ENCODE measurements around the gene CYP4F3.

DNA sequence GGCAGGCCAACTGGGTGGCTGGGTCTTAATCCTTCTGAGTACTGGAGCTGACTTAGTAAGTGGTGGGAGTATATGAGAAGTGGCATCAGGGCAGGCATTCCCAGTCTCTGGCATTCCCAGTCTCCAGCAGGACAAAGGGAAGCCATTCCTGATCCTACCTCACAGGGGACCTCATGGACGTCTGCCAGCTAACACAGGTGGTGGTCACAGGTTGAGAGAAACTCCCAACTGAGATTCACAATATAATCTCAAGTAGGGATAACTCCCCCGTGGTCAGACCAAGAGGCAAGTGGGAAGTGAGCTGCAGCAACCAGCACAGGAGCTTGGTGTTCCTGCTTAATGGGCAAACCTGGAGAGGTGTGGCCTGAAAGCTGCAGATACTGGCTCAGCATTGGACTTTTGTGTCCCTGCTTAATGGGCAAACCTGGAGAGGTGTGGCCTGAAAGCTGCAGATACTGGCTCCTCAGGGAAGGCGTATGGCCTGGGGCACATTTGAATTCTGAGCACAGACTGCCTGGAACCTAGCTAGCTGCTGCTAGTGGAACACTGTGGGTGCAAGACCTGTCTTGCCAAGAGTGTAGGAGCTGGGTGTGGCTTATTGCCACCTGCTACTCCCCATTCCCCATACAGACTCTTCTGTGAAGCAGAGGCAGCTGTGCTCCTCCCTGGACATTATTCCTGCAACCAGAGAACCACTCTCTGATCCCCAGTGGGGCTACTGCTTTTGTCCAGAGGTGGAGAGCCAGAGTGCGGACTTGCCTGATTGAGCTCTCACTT, 61.2 kb downstream of the CYP4F3 start:
- no peak for TF ChIP-seq GATA2 (IDR thresholded peaks at IDR 0.05; ENCODE audit: low read depth, low read length)
- no peak for TF ChIP-seq GATA3 (IDR thresholded peaks at IDR 0.05; ENCODE audit: low read depth, low read length)

Measured in SH-SY5Y (cell line).